GM12864 (cell line): ENCODE measurements around the gene PCDH9.

ENCODE experiments used
- DNase-seq: peaks from one replicate; pipeline ENCODE4 v3.0.0-alpha.2; 2011; ENCODE audit warnings: low read depth
- H3K4me3 ChIP-seq: 2 replicates; pipeline ENCODE4 v1.5.1; 2011; ENCODE audit warnings: mild to moderate bottlenecking, low read depth, low read length, control low read depth
- TF ChIP-seq, protein P1 (sequence below): IDR thresholded peaks from 2 replicates; pipeline ENCODE4 v1.5.1; 2011; ENCODE audit warnings: low read depth, mild to moderate bottlenecking, moderate library complexity, low read length, control low read depth, inconsistent platforms; ENCODE audit errors: missing control alignments

PCDH9 gene

DNA sequence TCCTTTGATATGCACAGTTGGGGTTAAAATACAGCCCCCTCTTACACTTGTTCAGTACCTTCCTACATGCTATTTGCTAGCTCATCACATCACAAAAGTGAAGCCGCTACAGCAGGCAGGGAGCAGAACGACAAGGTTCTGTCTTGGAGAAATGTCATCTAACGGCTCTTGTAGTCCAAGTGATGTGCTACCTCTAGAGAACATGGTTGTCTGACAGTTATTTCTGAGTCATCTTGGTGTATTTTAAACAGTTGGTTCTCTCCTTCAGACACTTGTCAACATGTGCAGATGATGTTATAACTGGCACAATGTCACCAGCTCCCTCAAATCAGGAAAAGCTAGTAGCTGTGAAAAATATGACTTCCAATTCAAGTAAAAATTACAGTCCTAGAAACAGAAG, 865.0 kb downstream of the PCDH9 start:
- H3K4me3 ChIP-seq: no peak overlapping the region
- TF ChIP-seq, protein P1, sequence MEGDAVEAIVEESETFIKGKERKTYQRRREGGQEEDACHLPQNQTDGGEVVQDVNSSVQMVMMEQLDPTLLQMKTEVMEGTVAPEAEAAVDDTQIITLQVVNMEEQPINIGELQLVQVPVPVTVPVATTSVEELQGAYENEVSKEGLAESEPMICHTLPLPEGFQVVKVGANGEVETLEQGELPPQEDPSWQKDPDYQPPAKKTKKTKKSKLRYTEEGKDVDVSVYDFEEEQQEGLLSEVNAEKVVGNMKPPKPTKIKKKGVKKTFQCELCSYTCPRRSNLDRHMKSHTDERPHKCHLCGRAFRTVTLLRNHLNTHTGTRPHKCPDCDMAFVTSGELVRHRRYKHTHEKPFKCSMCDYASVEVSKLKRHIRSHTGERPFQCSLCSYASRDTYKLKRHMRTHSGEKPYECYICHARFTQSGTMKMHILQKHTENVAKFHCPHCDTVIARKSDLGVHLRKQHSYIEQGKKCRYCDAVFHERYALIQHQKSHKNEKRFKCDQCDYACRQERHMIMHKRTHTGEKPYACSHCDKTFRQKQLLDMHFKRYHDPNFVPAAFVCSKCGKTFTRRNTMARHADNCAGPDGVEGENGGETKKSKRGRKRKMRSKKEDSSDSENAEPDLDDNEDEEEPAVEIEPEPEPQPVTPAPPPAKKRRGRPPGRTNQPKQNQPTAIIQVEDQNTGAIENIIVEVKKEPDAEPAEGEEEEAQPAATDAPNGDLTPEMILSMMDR: no peak
- no peak for DNase-seq

GRCh38 chr13:66364346-66364745, 865.8 kb downstream of the PCDH9 start:
- DNase-seq: no peak
- TF ChIP-seq, protein P1: no peak
- H3K4me3 ChIP-seq: no peak overlapping the region

DNA sequence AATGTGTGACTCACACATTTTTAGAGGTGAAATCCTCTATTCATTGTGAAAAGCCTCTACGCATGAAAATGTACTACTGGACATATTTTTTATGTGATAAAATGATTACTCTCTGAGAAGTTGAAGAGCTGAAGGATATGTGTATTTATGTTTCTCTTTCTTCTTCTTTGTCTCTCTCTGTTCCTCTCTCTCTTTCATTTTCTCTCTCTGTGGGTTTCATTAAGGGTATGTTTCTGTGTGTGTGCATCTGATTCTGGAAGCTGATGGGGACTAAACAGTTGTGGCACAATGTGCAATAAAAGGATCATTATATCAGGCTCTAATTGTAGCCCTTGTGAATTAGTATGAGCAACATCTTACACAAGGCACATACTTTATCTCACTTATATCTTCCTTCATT, 867.7 kb downstream of the PCDH9 start:
- DNase-seq: no peak
- TF ChIP-seq, protein P1: no peak
- H3K4me3 ChIP-seq: no peak overlapping the region

- TF ChIP-seq, protein P1: no peak
- H3K4me3 ChIP-seq: no peak overlapping the region
- no peak for DNase-seq
Measured at GRCh38 chr13:66359910-66360552, 870.1 kb downstream of the PCDH9 start.

- no peak for DNase-seq
- TF ChIP-seq, protein P1: no peak
- H3K4me3 ChIP-seq: no peak overlapping the region
Measured at GRCh38 chr13:66359393-66359792, 870.7 kb downstream of the PCDH9 start.

GRCh38 chr13:66358564-66358963, 871.6 kb downstream of the PCDH9 start:
- TF ChIP-seq, protein P1: no peak

GRCh38 chr13:66357463-66357862, 872.7 kb downstream of the PCDH9 start:
- H3K4me3 ChIP-seq: no peak overlapping the region
- DNase-seq: no peak
- TF ChIP-seq, protein P1: no peak

More at GRCh38 chr13:66358564-66358963, 871.6 kb downstream of the PCDH9 start:
- no peak overlapping the region for H3K4me3 ChIP-seq
- no peak for DNase-seq
